NCI-H748 (cell line): ENCODE data around the gene GLG1.
"Not testable (repeated sequence)": the region's sequence is repeated elsewhere in the genome, so short reads cannot be mapped to it uniquely, and the experiment has no call there.

Experiments
- DNase-seq: peaks from one replicate; lab custom pipeline; 2025; ENCODE audit not compliant: unreplicated experiment; lab: John Stamatoyannopoulos, UW

Gene GLG1

DNA sequence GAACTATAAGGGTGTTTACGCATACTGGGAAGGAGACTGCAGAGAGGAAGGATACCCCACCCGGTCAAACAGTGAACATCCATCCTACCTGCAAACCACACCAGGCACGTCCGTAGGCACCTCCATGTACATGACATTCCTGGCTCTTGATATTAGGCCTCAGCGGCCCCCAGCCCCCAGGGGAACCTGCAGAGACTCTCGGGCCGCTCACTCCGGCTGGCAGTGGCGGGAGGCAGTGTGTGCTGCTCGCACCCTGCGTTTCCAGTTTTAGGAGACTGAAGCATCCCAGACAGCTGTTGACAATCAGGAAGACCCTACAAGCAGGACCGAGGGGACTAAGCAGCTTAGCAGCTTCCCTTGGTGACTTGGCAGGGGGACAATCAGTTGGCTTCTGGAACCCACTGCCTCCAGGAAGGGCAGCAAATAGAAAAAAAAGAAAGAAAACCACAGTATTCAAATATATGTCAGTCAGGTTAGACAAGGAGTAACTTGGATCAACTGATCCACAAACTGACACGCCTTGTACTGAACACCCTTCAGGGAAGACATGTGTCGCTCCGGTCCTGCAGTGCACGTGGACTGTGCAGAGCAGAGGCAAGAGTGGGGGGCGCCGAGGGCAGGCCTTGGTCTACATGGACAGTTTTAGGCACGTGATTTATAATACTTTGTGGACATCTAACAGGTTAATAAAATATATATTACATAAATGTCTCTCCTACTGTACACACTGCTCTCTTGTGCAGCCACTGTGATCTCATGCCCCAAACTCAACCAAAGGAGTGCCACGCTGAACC is 155.8 kb downstream of the GLG1 start:
- DNase-seq = no peak

DNA sequence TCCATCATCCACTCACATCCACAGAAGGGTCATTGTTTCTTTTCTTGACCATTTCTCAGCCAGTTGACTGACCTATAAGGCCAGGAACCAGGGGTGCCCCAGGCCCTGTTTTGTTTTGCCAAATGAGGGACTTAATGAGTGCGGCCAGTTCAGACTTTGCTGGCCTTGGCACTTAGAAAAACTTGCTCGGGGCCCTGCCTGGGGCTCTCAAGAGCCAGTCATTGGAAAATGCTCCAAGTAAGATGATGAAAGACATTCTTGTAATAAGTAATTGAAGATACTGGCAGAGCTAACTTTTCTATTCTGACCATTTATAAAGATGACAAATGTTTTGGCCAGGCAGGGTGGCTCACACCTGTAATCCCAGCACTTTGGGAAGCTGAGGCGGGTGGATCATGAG is 156.7 kb downstream of the GLG1 start:
- no peak for DNase-seq

DNA sequence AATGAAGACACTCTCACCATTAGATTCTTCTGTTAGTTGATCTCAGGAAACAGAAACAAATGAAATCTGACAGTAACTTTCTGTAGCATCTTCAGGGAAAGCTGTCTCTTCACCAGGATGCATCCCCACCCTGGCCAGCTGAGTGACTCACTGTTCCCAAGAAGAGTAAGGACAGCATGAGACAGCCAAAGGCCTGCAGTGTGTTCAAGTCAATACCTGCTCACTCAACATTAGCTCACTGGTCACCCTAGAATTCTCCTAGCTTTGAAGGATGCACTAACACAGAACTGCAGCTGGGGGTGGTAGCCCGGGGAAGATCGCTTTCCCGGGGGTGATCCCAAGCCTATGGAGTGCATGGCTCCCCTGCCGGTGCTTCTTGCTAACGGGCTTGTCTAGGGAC is 157.4 kb downstream of the GLG1 start:
- DNase-seq = no peak

DNA sequence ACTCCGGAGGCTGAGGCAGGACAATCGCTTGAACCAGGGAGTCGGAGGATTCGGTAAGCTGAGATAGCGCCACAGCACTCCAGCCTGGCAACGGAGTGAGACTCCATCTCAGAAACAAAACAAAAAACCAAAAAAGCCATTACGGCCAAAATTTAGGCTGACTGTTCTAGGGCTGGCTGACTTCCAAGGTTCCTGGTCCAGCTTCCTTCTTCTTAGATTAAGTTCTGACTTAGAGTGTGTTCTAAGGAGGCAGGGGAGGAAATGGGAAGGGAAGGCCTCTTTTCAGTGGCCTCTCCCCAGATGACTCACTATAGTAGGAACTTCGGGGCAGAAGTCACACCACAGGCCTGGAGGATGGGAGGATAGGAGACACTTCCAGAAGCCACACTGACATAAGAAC is 157.9 kb downstream of the GLG1 start:
- DNase-seq = no peak

DNA sequence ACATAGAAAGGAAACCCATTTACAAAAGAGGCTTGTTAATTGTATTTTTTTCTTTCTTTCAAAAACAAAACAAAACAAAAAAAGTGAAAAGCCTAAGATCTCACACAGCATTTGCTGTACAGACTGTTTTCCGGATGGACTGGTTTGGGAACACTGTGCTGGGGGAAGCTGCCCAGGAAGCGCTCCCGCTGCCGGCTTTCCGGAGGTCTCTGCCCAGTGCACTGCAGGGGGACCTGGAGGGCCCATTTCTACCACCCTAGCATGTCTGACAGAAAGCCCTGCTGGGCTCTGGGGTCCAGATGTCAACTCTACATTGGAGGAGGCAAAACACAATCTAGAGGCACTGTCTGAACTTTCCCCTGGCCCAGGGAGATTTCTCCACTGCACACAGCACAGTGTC is 159.3 kb downstream of the GLG1 start:
- DNase-seq = no peak

DNA sequence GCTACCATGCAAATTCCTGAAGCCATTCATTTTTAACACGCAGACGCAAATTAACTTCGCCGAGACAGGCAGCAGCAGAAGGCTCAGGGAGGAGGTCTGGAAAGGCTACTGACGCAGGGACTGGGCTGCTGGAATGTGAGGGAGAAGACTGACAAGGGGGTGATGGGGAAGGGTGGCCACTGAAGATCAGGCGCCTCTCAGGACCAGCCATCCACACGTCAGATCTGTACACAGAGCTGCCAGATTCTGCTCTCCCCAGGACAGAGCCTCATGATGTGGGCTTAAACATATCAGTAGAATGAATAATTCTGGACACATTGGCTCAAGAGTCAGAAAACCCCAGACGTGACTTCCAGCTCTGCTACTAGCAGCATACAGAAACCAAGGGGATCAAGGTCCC is 160.0 kb downstream of the GLG1 start:
- DNase-seq = no peak

DNA sequence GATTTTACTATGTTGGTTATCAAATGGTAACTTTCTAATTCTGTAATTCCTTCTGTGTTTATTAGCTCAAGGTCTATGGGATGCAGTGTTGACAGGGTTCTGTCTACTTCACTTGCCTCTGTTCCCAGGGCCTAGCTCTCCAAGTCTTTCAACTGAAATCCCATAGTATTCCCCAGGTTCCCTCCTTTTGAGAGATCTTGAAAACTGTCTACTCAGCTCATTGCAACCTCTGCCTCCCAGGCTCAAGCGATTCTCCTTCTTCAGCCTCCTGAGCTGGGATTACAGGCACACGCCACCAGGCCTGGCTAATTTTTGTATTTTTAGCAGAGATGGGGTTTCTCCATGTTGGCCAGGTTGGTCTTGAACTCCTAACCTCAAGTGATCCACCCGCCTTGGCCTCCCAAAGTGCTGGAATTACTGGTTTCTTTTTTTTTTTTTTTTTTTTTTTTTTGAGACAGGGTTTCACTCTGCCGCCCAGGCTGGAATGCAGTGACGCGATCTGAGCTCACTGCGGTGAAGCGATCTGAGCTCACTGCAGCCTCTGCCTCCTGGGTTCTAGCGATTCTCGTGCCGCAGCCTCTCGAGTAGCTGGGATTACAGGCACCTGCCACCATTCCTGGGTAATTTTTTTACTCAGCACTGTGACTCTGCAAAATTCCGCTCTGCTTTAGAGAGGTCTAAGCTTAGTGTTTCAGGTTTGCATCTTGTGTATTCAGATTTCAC is 163.1 kb downstream of the GLG1 start:
- not testable (repeated sequence) for DNase-seq

DNA sequence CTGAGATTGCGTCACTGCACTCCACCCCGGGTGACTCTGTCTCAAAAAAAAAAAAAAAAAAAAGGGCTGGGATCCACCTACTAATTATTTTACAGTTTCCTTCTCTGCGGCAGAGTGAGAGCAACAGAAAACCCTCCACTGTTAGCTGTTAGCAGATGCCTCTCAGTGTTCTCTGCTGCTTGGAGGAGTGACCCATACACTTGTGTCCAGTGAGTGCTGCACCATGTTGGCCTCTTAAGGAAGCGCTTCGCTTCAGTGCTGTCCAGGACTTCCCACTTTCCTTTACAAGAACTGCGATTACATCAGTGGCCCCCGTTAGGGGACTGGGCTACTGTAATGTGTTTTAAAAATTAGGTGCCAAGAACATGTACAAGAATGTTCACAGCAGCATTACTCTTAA is 167.2 kb downstream of the GLG1 start:
- no peak for DNase-seq

DNA sequence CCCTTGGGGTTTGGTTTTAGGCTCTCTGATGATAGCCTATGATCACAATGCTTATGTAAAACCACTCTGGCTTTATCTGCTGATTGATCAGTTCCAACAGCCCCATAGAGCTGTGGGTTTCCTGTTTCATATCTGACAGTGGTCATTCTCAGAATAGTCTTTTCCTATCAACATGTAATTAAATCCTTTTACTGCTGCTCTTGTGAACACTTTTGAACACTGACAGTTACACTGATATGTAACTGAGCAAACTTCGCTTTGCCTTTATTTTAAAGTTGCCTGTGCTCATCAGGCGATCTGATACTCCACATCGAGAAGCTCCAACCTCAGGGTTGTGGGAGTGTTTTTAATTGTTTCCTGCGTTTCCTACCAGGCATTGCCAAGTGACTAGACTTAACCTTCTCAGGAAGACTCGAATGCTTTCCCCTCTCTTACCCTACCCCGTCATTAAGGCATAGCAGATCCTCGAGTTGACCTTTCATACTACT is 168.4 kb downstream of the GLG1 start:
- DNase-seq = no peak

DNA sequence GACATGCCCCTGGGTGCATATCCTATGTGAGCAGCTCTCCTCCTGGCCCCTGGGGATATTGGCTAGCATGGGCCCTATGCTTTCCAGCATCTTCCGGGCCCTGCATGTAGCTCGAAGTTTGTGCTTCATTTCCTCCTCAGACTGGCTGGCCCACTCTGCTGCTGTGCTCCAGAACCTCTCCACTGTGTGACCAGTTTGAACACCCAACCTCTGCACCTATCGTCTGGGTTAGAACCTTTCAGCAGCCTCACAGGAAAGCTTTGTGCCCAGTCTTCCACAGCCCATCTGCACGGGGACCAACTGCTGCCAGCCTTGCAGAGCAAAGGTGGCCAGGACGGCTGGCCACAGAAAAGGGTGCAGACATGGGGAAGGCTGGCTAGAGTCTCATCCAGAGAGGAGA is 175.4 kb downstream of the GLG1 start:
- no peak for DNase-seq

DNA sequence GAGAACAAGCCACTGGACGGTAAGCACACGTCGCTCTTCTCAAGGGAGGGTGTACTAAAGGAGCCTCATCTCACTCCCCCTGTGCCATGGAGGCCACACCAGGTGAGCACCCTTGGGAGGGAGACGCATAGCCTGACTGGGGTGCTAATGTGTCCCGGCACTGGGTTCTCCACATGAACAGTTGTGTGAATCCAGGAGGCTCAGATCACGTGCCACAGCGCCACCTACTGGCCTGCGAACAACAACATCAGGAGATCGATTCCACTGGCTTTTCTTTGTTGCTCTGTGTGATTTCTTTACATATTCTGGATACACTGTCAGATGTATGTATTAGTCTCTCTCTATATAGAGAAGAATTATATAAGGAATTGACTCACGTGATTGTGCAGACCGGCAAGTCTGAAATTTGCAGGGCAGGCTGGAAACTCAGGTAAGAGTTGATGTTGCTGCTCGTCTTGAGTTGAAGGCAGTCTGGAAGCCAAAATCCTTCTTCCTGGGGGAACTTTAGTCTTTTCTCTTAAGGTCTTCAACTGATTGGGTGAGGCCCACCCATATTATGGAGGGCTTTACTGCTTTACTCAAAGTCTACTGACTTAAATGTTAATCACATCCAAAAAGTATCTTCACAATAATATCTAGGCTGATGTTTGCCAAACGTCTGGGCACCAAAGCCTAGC is 176.7 kb downstream of the GLG1 start:
- peak; percentile 23 for DNase-seq

DNA sequence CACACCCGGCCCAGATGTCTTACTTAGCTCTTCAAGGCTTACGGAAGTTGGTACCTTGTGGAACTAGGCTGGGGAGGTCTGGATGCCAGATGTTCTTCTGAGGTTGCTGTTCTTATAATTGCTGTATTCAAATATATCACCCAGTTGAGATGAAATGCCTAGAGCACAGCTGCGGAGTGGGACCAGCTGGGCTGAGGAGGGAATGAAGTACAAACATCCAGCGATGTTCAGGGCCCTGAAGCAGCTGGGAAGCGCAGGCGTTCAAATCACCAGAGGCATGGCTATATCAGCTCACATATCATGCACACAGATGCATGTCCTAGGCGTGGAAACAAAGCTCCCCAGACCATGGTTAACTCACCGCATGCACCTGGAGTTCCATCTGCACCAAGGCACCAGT is 178.4 kb downstream of the GLG1 start:
- not testable (repeated sequence) for DNase-seq

DNA sequence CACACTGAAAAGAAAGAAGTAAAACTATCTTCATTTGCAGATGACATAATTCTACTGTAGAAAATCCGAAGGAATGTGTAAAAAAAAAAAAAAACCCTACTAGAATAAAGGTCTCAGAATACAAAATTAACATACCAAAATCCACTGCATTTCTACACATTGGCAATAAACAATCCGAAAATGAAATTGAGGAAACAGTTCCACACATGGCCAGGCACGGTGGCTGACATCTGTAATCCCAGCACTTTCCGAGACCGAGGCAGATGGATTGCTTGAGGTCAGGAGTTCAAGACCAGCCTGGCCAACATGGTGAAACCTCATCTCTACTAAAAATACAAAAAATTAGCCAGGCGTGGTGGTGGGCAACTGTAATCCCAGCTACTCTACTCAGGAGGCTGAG is 181.2 kb downstream of the GLG1 start:
- not testable (repeated sequence) for DNase-seq

DNA sequence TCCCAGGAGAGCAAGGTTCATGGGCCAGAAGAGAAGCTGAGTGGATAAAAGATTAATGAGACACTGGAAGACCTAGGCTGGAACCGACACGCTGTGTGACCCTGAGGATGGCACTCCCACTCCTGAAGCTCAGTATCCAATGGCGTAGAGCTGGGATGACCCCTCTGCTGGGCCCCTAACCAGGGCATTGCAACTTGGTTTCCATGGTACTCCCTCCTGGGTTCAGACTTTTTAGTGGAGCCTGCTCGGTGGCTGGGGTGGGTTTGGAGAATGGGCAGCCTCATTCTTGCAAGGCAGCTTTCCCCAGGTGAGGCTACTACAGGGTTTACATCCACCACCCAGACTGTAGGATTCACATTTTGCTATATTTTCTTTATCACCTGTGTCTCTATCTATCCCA is 183.2 kb downstream of the GLG1 start:
- DNase-seq = not testable (repeated sequence)

DNA sequence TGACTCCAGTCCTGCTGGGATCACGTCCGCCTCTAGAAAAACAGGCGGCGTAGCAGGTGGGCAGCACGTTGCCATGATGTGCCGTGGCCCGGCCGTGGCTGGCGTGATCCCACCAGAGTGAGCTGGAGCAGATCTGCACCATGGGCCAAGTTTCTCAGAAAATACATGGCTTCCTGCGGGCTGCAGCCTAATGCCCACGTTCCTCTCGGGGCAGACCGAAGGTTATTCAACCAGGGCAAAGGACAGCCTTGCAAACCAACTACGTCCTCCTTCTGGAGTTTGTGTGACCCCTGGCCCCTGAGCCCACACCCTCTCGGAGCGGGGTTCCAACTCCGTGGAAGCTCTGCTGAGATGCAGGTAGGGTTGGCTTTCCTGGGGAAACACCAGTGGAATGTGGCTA is 184.8 kb downstream of the GLG1 start:
- DNase-seq = not testable (repeated sequence)

DNA sequence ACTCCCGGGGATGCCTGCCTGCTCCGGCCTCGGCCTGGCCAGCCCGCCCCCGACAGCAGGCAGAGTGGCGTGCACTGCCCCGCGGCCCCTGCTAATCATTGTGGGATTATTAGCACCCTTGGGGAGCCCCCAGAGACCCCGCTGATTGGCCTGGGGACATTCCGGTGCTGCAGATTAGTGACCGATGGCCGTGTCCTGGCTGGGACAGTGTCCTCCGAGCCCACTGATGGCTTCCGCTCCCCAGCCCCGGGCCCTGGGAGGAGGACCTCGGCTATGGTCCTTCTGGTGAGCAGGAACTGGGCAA is 185.5 kb downstream of the GLG1 start:
- DNase-seq = not testable (repeated sequence)

DNA sequence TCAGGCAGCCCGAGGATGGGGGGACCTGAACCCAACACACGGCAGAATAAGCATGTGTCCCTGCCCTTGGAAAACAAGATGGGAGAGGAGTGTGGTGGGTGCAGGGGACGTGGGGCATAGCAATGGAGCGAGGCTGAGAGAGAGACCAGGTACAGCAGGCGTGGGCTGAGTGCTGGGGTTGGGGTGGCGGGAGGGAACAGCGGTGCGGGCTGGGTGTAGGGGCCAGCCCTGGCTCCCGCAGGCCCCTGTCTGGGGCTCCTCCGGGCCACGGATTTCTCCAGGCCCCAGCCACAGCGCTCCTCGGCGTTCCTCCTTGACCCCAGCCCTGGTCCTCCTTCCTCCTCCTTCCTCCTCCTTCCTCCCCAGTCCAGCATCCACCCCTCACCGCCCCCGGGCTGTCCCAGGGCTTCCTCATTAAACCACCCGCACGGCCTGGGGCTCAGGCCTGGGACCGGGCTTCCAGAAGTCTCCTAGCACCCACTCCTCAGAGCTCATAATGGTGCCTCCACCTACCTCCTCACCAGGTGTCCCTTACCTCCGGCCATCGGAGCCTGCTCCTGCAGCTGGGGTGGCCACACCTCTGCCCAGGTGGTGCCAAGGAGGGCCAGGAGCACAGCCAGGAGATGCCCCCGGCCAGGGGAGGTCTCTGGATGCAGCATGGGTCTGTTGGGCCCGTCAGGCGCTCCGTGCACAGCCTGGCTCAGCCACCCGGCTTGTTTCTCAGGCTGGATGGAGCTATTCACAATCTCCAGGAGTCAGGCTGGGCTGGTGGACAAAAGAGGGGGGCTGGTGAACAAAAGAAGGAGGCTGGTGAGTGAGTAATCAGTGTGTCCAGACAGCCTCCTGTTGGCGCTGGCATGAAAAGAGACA is 186.1 kb downstream of the GLG1 start, which contains the start of gene CLEC18B:
TSS of gene CLEC18B (minus strand) at position 867 of the 870 bp plus-strand sequence. CDS start at position 659, 208 bp downstream.
- not testable (repeated sequence) for DNase-seq

DNA sequence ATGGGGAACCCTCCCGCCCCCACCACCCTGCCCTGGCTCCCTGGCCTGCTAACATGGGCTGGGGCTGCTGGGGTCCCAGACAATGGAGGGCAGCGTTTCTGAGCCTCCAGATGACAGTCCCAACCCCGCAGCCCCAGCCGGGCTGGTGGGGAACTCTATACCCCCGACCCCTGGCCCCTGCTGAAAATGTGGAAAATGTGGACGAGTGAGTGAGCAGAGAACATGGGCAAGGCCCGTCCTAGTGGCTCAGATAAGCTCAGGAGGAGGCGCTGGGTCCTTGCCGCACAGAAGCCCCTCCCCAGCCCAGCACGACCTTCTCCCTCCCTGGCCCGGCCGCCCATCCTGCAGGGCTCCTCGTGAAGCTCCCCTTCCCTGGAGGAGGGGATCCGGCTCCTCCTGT is 187.1 kb downstream of the GLG1 start:
- DNase-seq = not testable (repeated sequence)

DNA sequence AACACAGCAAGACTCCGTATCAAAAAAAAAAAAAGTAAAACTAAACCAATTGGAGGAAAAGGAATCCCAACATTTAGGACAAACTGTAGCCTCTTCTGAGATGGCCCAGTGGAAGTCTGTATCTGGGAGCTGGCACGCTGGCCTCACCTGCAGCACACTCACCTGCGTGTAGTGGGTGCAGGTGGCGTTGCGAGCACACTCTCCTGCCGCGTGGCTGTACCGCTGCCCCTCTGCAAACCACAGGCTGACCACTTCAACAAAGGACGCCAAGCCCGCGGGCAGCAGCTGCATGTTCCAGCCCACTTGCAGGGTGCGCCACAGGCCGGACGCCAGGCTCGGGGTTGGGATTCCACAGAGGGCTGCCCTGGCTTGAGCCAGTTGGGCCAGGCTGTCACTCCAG is 189.0 kb downstream of the GLG1 start:
- DNase-seq = not testable (repeated sequence)

DNA sequence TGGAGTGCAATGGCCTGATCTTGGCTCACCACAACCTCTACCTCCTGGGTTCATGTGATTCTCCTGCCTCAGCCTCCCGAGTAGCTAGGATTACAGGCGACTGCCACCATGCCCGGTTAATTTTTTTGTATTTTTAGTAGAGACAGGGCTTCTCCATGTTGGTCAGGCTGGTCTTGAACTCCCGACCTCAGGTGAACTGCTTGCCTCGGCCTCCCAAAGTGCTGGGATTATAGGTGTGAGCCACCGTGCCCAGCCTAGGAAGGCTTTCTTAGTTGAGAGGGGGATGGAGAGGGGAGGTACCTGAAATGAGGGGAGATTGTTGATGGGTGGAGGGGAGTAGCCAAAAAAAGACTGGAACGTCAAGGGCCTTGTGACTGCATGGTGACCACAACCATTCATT is 193.0 kb downstream of the GLG1 start:
- not testable (repeated sequence) for DNase-seq

DNA sequence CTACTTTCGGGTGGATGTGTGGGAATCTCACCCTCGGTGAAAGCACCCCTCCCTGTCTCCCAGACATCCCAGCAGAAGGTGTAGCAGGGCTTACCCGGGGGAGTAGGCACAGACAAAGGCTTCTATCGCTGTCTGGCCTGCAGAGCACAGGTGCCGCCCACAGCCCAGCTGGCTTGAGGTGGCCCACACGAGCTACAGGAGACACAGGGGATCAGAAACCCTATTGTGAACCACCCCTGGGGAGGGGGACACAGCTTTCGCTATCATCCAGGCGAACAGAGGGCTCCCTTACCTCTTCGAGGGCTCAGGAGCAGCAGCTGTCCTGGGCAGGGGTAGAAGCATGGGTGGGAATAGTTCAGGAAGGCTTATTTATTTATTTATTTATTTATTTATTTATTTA is 193.4 kb downstream of the GLG1 start:
- not testable (repeated sequence) for DNase-seq
